Duodenal mucosa (tissue), 2 donors: ENCODE data around the gene SCAMP5.

Source experiments
- H3K27ac ChIP-seq: one replicate; pipeline ENCODE4 v1.7.0; 2013; ENCODE audit warnings: low read depth, low read length
- H3K27me3 ChIP-seq, 2 donors: one replicate each; pipeline ENCODE4 v1.7.0; 2013; ENCODE audit warnings: low read length in 2 of 2, control low read depth in 1 of 2; ENCODE audit not compliant: insufficient read depth in 2 of 2, control insufficient read depth in 1 of 2
- H3K36me3 ChIP-seq, 2 donors: one replicate each; pipeline ENCODE4 v1.7.0; 2013; ENCODE audit warnings: low read length in 2 of 2, control low read depth in 1 of 2; ENCODE audit not compliant: insufficient read depth in 2 of 2, control insufficient read depth in 1 of 2
- H3K4me1 ChIP-seq, 2 donors: one replicate each; pipeline ENCODE4 v1.7.0; 2013; ENCODE audit warnings: low read length in 2 of 2, control low read depth in 1 of 2; ENCODE audit not compliant: insufficient read depth in 2 of 2, control insufficient read depth in 1 of 2
- H3K4me3 ChIP-seq, 2 donors: one replicate each; pipeline ENCODE4 v1.7.0; 2013; ENCODE audit warnings: low read length in 2 of 2, low read depth in 1 of 2
- H3K9ac ChIP-seq, 2 donors: one replicate each; pipeline ENCODE4 v1.7.0; 2013; ENCODE audit warnings: low read length in 2 of 2, low read depth in 1 of 2
- H3K9me3 ChIP-seq, 2 donors: one replicate each; pipeline ENCODE4 v1.7.0; 2013; ENCODE audit warnings: low read length in 2 of 2, control low read depth in 1 of 2; ENCODE audit not compliant: control insufficient read depth in 1 of 2

Gene SCAMP5

DNA sequence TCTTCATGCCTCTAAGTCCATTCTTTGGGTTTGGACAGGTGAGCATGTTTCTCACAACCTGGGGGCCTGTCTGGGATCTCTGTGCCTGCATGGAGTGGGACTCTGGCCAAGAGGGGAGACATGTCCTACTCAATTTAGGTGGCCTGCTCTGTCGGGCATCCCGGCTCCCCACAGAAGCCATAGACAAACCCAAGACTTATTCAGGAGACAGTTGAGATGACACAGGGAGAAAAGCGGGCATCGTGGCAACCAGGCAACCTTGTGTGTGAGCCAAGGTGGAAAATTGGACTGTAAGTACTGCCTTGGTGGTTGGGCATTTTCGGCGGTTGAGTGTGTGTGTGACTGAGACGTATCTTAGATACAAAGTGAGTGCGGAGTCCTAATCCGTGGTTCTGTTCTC, 68.5 kb downstream of the SCAMP5 start:
- no peaks in the 10 kb centered on the region for H3K36me3 ChIP-seq
- no peaks in the 10 kb centered on the region for H3K9me3 ChIP-seq
- H3K27me3 ChIP-seq, result no peaks in the 10 kb centered on the region
- no peak overlapping the region for H3K27ac ChIP-seq
- H3K4me3 ChIP-seq, result no peak overlapping the region
- no peak overlapping the region for H3K9ac ChIP-seq
- peaks cover 12 to 29% of the 10 kb centered on the region in 2 donors for H3K4me1 ChIP-seq

GRCh38 chr15:75064846-75065245, 69.5 kb downstream of the SCAMP5 start:
- peaks cover 12 to 34% of the 10 kb centered on the region in 2 donors for H3K4me1 ChIP-seq

DNA sequence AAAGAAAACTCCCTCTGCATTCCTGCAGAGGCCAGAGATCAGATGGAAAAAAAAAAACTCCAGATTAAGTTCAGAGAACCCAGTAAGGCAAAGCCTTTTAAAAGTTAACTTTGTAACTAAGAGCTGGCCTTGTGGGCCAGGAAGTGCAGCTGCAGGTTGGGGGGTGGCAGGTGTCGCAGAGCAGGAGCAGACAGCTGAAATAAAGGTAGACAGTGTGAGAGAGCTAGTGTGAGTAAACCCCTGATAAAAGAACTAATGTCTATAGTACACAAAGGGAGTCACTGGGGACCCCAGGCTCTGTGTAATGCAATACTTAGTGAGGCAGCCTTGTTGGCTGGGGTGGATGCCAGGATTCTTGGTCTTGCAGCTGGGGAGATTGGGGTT, 70.1 kb downstream of the SCAMP5 start:
- H3K27ac ChIP-seq, result no peak overlapping the region
- no peak overlapping the region for H3K9ac ChIP-seq
- H3K9me3 ChIP-seq, result no peaks in the 10 kb centered on the region
- peaks cover 12 to 34% of the 10 kb centered on the region in 2 donors for H3K4me1 ChIP-seq
- no peaks in the 10 kb centered on the region for H3K36me3 ChIP-seq
- no peak overlapping the region for H3K4me3 ChIP-seq
- no peaks in the 10 kb centered on the region for H3K27me3 ChIP-seq

More at GRCh38 chr15:75064846-75065245, 69.5 kb downstream of the SCAMP5 start:
- Histone ChIP-seq H3K4me3 (no peak overlapping the region), H3K27ac (no peak overlapping the region), H3K36me3 (no peaks in the 10 kb centered on the region), H3K27me3 (no peaks in the 10 kb centered on the region), H3K9ac (no peak overlapping the region), H3K9me3 (no peaks in the 10 kb centered on the region)

DNA sequence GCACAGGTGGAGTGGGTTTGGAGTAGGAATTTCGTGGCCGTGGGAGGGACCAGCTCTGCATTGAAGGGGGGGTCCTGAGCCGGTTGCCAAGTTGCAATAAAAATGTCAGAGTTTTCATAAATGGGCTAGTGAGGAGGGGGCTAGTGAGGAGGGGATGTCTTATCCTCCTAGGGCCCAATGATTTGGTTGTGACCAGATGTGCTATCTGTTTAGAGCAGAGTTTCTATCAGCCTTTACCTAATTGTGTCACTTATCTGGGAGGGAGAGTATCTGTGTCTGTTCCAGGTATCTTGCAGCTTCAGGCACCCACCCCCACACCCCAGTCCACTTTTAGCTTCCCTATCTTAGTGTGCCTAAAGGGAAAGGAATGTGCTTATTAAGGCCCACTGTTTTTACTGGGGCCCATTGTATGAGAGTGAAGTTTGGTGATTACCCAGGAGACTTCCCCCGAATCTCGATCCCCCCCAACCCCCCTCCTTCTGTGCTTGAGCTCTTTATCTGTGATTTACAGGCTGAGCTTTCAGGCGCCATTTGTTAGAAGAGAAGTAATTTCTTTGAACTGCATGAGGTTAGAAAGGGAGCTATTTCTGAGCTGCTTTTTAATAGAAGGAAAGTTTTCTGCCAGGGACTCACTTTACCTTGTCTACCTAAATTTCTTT, 70.6 kb downstream of the SCAMP5 start:
- no peak overlapping the region for H3K4me3 ChIP-seq
- H3K9ac ChIP-seq, result no peak overlapping the region
- H3K4me1 ChIP-seq, result peaks cover 12 to 34% of the 10 kb centered on the region in 2 donors
- no peaks in the 10 kb centered on the region for H3K9me3 ChIP-seq
- no peaks in the 10 kb centered on the region for H3K36me3 ChIP-seq
- no peaks in the 10 kb centered on the region for H3K27me3 ChIP-seq
- H3K27ac ChIP-seq, result no peak overlapping the region

- Histone ChIP-seq H3K9ac (no peak overlapping the region), H3K36me3 (no peaks in the 10 kb centered on the region), H3K4me1 (peaks cover 12 to 31% of the 10 kb centered on the region in 2 donors), H3K27me3 (no peaks in the 10 kb centered on the region), H3K9me3 (no peaks in the 10 kb centered on the region), H3K4me3 (no peak overlapping the region), H3K27ac (no peak overlapping the region)
Measured at GRCh38 chr15:75067123-75067830, 71.9 kb downstream of the SCAMP5 start.

- Histone ChIP-seq H3K9me3 (no peaks in the 10 kb centered on the region), H3K4me1 (peaks cover 12 to 27% of the 10 kb centered on the region in 2 donors), H3K36me3 (no peaks in the 10 kb centered on the region), H3K9ac (no peak overlapping the region), H3K4me3 (no peak overlapping the region), H3K27me3 (no peaks in the 10 kb centered on the region), H3K27ac (no peak overlapping the region)
Measured at GRCh38 chr15:75068748-75069147, 73.4 kb downstream of the SCAMP5 start.

DNA sequence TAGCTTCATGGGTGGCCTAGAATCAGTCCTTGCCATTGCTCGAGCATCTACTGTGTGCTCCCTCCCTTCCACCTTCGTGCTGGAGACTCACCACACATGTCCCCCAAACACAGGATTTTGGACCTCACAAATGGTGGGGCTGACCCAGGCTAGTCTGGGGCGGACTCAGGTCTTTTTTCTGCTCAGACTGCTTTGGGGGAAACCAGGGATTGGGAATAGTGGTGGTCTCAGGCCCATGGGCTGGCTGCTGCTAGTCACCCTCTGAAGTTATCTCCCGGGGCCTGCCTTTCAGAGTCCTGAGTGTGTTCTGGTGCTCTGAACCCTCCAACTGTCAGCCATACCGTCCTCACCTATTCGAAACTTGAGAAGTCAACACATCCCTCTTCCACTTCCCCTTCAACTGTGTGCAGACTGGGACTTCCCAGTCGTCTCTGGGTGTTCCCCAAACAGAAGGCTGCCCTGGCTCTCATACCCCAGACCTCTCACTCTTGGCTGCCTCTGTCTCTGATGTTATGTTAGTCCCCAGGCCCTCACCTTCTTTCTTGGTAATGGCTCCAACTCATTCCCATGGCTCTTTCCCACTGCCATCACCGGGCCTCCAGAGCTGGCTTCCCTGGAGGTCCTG, 74.0 kb downstream of the SCAMP5 start:
- Histone ChIP-seq H3K9me3 (no peaks in the 10 kb centered on the region), H3K27me3 (no peaks in the 10 kb centered on the region), H3K4me3 (no peak overlapping the region), H3K27ac (no peak overlapping the region), H3K36me3 (no peaks in the 10 kb centered on the region), H3K4me1 (peaks cover 12 to 25% of the 10 kb centered on the region in 2 donors), H3K9ac (no peak overlapping the region)

- Histone ChIP-seq H3K9ac (no peak overlapping the region), H3K4me1 (peaks cover 3 to 12% of the 10 kb centered on the region in 2 donors), H3K27ac (no peak overlapping the region), H3K36me3 (no peaks in the 10 kb centered on the region), H3K27me3 (no peaks in the 10 kb centered on the region), H3K4me3 (no peak overlapping the region), H3K9me3 (peaks cover 0 to 2% of the 10 kb centered on the region in 2 donors)
Measured at GRCh38 chr15:75070674-75071073, 75.3 kb downstream of the SCAMP5 start.
